C4-2B (cell line): ENCODE results near the gene LRCOL1.

Experiments
- ZFX ChIP-seq: fragments of 450-650 bp; IDR thresholded peaks from 2 replicates; pipeline ENCODE4 v1.6.1; 2017
- TF ChIP-seq, protein P1 (sequence below): fragments of 450-650 bp; conservative IDR thresholded peaks from 2 replicates; pipeline ENCODE4 v1.5.1; 2017; ENCODE audit warnings: mild to moderate bottlenecking

- TF ChIP-seq, protein P1, sequence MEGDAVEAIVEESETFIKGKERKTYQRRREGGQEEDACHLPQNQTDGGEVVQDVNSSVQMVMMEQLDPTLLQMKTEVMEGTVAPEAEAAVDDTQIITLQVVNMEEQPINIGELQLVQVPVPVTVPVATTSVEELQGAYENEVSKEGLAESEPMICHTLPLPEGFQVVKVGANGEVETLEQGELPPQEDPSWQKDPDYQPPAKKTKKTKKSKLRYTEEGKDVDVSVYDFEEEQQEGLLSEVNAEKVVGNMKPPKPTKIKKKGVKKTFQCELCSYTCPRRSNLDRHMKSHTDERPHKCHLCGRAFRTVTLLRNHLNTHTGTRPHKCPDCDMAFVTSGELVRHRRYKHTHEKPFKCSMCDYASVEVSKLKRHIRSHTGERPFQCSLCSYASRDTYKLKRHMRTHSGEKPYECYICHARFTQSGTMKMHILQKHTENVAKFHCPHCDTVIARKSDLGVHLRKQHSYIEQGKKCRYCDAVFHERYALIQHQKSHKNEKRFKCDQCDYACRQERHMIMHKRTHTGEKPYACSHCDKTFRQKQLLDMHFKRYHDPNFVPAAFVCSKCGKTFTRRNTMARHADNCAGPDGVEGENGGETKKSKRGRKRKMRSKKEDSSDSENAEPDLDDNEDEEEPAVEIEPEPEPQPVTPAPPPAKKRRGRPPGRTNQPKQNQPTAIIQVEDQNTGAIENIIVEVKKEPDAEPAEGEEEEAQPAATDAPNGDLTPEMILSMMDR = no peak
- TF ChIP-seq ZFX = no peak
These were observed 6.9 kb downstream of the LRCOL1 start for GRCh38 chr12:132603240-132604150.
